Peyer's patch (tissue), 4 donors: ENCODE results near the gene CCT8. TPM values are rescaled to one million over a fixed set of nuclear protein-coding genes. Genes with fewer than 3 reads are reported as not detected.

Source experiments
- DNase-seq, 3 donors: peaks; one replicate each; pipeline ENCODE4 v3.0.0-alpha.2; 2017 to 2019
- H3K27ac ChIP-seq, 4 donors: fragments of 200-600 bp; sonication (generic); one replicate each; pipeline ENCODE4 v1.5.1; 2016 to 2019
- H3K27me3 ChIP-seq, 2 donors: fragments of 200-600 bp; sonication (generic); one replicate each; pipeline ENCODE4 v1.5.1; 2019
- H3K36me3 ChIP-seq, 3 donors: fragments of 200-600 bp; sonication (generic); one replicate each; pipeline ENCODE4 v1.5.1; 2016 to 2019
- H3K4me1 ChIP-seq, 4 donors: fragments of 200-600 bp; sonication (generic); one replicate each; pipeline ENCODE4 v1.5.1; 2016 to 2019
- H3K4me3 ChIP-seq, 4 donors: fragments of 200-600 bp; sonication (generic); 1 replicate in 3 of 4; 2 replicates in 1 of 4; pipeline ENCODE4 v1.5.1; 2016 to 2019; ENCODE audit warnings: mild to moderate bottlenecking in 1 of 4
- H3K9me3 ChIP-seq, 4 donors: fragments of 200-600 bp; sonication (generic); one replicate each; pipeline ENCODE4 v1.5.1; 2016 to 2019; ENCODE audit warnings: mild to moderate bottlenecking in 1 of 4
- CTCF ChIP-seq, 6 experiments: fragments of 450-650 bp in 4 of 6; fragments of 200-600 bp in 2 of 6; sonication (generic) in 1 of 6; IDR thresholded peaks; one replicate each; pipeline ENCODE4 v1.5.1; 2017 to 2019; ENCODE audit warnings: antibody characterized with exemption in 6 of 6, mild to moderate bottlenecking in 3 of 6, moderate library complexity in 1 of 6
- POLR2A ChIP-seq, 2 donors: fragments of 450-650 bp; IDR thresholded peaks; one replicate each; pipeline ENCODE4 v1.5.1; 2017; ENCODE audit warnings: antibody characterized with exemption in 2 of 2, mild to moderate bottlenecking in 2 of 2, moderate library complexity in 2 of 2
- total RNA-seq, 4 donors: library from RNA; depleted of rRNA; stranded (reverse); fragments of >200 nt; gene quantifications; one replicate each; pipeline ENCODE4 v1.1.0, GENCODE V29; 2016

CCT8 gene
- 10 to 100 TPM; 53.7 to 93.3 (median 76.1) TPM for total RNA-seq

GRCh38 chr21:29073222-29074006 is at the start of gene CCT8:
TSS of gene CCT8 (minus strand) at chr21:29073648. CDS start at chr21:29073590, 58 bp downstream.
- Histone ChIP-seq H3K9me3 (no peaks in the 10 kb centered on the region), H3K4me3 (peak within 1 kb of the TSS; percentile 76 to 95 (median 90)), H3K27ac (peak within 1 kb of the TSS; percentile 78 to 92 (median 90)), H3K27me3 (no peaks in the 10 kb centered on the region), H3K4me1 (peaks cover 0 to 19% (median 13%) of the 10 kb centered on the region in 4 donors), H3K36me3 (peaks cover 0 to 9% (median 0%) of the 10 kb centered on the region in 3 donors)
- TF ChIP-seq POLR2A (IDR thresholded peaks at IDR 0.05) (peak; percentile 78 to 80), CTCF (IDR thresholded peaks at IDR 0.05) (no peak)
- DNase-seq, result peak; percentile 98 to 99 (median 98)

GRCh38 chr21:29121759-29122158 is 48.3 kb upstream of the CCT8 start:
- no peaks in the 10 kb centered on the region for H3K27me3 ChIP-seq

GRCh38 chr21:29117372-29117955 is 44.0 kb upstream of the CCT8 start:
- no peak for DNase-seq
- TF ChIP-seq POLR2A (IDR thresholded peaks at IDR 0.05) (no peak), CTCF (IDR thresholded peaks at IDR 0.05) (no peak)
- no peaks in the 10 kb centered on the region for H3K4me1 ChIP-seq
- H3K4me3 ChIP-seq, result no peak overlapping the region
- no peaks in the 10 kb centered on the region for H3K36me3 ChIP-seq
- H3K27ac ChIP-seq, result no peak overlapping the region
- H3K9me3 ChIP-seq, result no peaks in the 10 kb centered on the region
- no peaks in the 10 kb centered on the region for H3K27me3 ChIP-seq

More at GRCh38 chr21:29121759-29122158, 48.3 kb upstream of the CCT8 start:
- Histone ChIP-seq H3K9me3 (no peaks in the 10 kb centered on the region), H3K27ac (peak overlapping the region in 1 of 4 donors; percentile 62), H3K4me1 (no peaks in the 10 kb centered on the region), H3K36me3 (no peaks in the 10 kb centered on the region), H3K4me3 (peak overlapping the region in 2 of 4 donors; percentile 8 to 24)
- no peak for TF ChIP-seq CTCF (IDR thresholded peaks at IDR 0.05)
- peak in 2 of 3 donors; percentile 52 to 61 for DNase-seq

GRCh38 chr21:29115899-29116298 is 42.5 kb upstream of the CCT8 start:
- no peak for TF ChIP-seq POLR2A (IDR thresholded peaks at IDR 0.05)
- TF ChIP-seq CTCF (IDR thresholded peaks at IDR 0.05), result no peak
- H3K4me1 ChIP-seq, result no peaks in the 10 kb centered on the region

GRCh38 chr21:29114765-29115500 is 41.5 kb upstream of the CCT8 start:
- TF ChIP-seq CTCF (IDR thresholded peaks at IDR 0.05) (no peak), POLR2A (IDR thresholded peaks at IDR 0.05) (no peak)

More at GRCh38 chr21:29115899-29116298, 42.5 kb upstream of the CCT8 start:
- Histone ChIP-seq H3K9me3 (no peaks in the 10 kb centered on the region), H3K27me3 (no peaks in the 10 kb centered on the region), H3K36me3 (no peaks in the 10 kb centered on the region), H3K27ac (no peak overlapping the region), H3K4me3 (no peak overlapping the region)
- DNase-seq, result no peak

More at GRCh38 chr21:29114765-29115500, 41.5 kb upstream of the CCT8 start:
- Histone ChIP-seq H3K27me3 (no peaks in the 10 kb centered on the region), H3K9me3 (no peaks in the 10 kb centered on the region), H3K4me1 (no peaks in the 10 kb centered on the region), H3K27ac (no peak overlapping the region), H3K4me3 (no peak overlapping the region), H3K36me3 (no peaks in the 10 kb centered on the region)
- DNase-seq, result no peak
